SJSA1 (cell line): ENCODE measurements around the gene DEPDC1B. TPM values are rescaled to one million over a fixed set of nuclear protein-coding genes. Genes with fewer than 3 reads are reported as not detected.
"Not testable (repeated sequence)": the region's sequence is repeated elsewhere in the genome, so short reads cannot be mapped to it uniquely, and the experiment has no call there.

Source experiments
- DNase-seq, 2 experiments: peaks; one replicate each; pipeline ENCODE4 v3.0.0-alpha.2; 2015 to 2020; ENCODE audit warnings: low spot score in 2 of 2, low read depth in 1 of 2
- H3K27ac ChIP-seq: fragments of 250-450 bp; sonication (Bioruptor Pico); 2 replicates; pipeline ENCODE4 v1.5.1; 2020; ENCODE audit warnings: mild to moderate bottlenecking, moderate library complexity
- H3K27me3 ChIP-seq: fragments of 250-450 bp; sonication (Bioruptor Pico); replicated peaks from 2 replicates; pipeline ENCODE4 v1.5.1; 2020; ENCODE audit warnings: mild to moderate bottlenecking, moderate library complexity
- H3K36me3 ChIP-seq: fragments of 250-450 bp; sonication (Bioruptor Pico); 2 replicates; pipeline ENCODE4 v1.5.1; 2020; ENCODE audit warnings: mild to moderate bottlenecking
- H3K4me1 ChIP-seq: fragments of 250-450 bp; sonication (Bioruptor Pico); replicated peaks from 2 replicates; pipeline ENCODE4 v1.6.1; 2021; ENCODE audit warnings: mild to moderate bottlenecking
- H3K4me3 ChIP-seq: fragments of 250-450 bp; sonication (Bioruptor Pico); 2 replicates; pipeline ENCODE4 v1.5.1; 2020; ENCODE audit warnings: mild to moderate bottlenecking
- H3K9me3 ChIP-seq: fragments of 250-450 bp; sonication (Bioruptor Pico); replicated peaks from 2 replicates; pipeline ENCODE4 v1.5.1; 2020; ENCODE audit warnings: mild to moderate bottlenecking
- total RNA-seq: library from RNA; depleted of rRNA; stranded (reverse); fragments of >200 nt; shearing (Covaris generic); gene quantifications from 2 replicates; pipeline ENCODE4 v1.2.3, GENCODE V29; 2014; rRNA removed

Gene DEPDC1B
- total RNA-seq, 1 experiment from 2014 or later, result 20.8 TPM

GRCh38 chr5:60578315-60578714 lies 121.7 kb downstream of the DEPDC1B start:
- H3K9me3 ChIP-seq, result no peaks in the 10 kb centered on the region
- no peak overlapping the region for H3K4me3 ChIP-seq
- H3K27me3 ChIP-seq, result no peaks in the 10 kb centered on the region
- DNase-seq, result no peak
- no peak overlapping the region for H3K27ac ChIP-seq
- H3K4me1 ChIP-seq, result no peaks in the 10 kb centered on the region
- no peaks in the 10 kb centered on the region for H3K36me3 ChIP-seq

- Histone ChIP-seq H3K9me3 (no peaks in the 10 kb centered on the region), H3K4me1 (no peaks in the 10 kb centered on the region), H3K27me3 (no peaks in the 10 kb centered on the region), H3K4me3 (no peak overlapping the region), H3K27ac (no peak overlapping the region), H3K36me3 (no peaks in the 10 kb centered on the region)
- no peak for DNase-seq
These were observed 122.8 kb downstream of the DEPDC1B start for GRCh38 chr5:60577116-60577515.

GRCh38 chr5:60576425-60576824 lies 123.5 kb downstream of the DEPDC1B start:
- H3K4me1 ChIP-seq, result no peaks in the 10 kb centered on the region

GRCh38 chr5:60568646-60569045 lies 131.3 kb downstream of the DEPDC1B start:
- no peak overlapping the region for H3K4me3 ChIP-seq
- no peaks in the 10 kb centered on the region for H3K4me1 ChIP-seq
- H3K27me3 ChIP-seq, result no peaks in the 10 kb centered on the region
- no peak for DNase-seq
- no peaks in the 10 kb centered on the region for H3K36me3 ChIP-seq
- no peaks in the 10 kb centered on the region for H3K9me3 ChIP-seq
- H3K27ac ChIP-seq, result no peak overlapping the region

More at GRCh38 chr5:60576425-60576824, 123.5 kb downstream of the DEPDC1B start:
- no peaks in the 10 kb centered on the region for H3K27me3 ChIP-seq
- no peak overlapping the region for H3K27ac ChIP-seq
- no peak for DNase-seq
- H3K4me3 ChIP-seq, result no peak overlapping the region
- H3K36me3 ChIP-seq, result no peaks in the 10 kb centered on the region
- no peaks in the 10 kb centered on the region for H3K9me3 ChIP-seq

- no peaks in the 10 kb centered on the region for H3K36me3 ChIP-seq
- no peaks in the 10 kb centered on the region for H3K27me3 ChIP-seq
- no peak for DNase-seq
- no peak overlapping the region for H3K4me3 ChIP-seq
- no peaks in the 10 kb centered on the region for H3K4me1 ChIP-seq
- no peak overlapping the region for H3K27ac ChIP-seq
- no peaks in the 10 kb centered on the region for H3K9me3 ChIP-seq
These were observed 136.2 kb downstream of the DEPDC1B start for GRCh38 chr5:60563696-60564324.

GRCh38 chr5:60553291-60553690 lies 146.7 kb downstream of the DEPDC1B start:
- H3K4me3 ChIP-seq, H3K36me3 ChIP-seq, DNase-seq, H3K27me3 ChIP-seq, H3K4me1 ChIP-seq, H3K27ac ChIP-seq, H3K9me3 ChIP-seq: not testable (repeated sequence)

- DNase-seq, result no peak
- Histone ChIP-seq H3K4me3 (no peak overlapping the region), H3K4me1 (no peaks in the 10 kb centered on the region), H3K27ac (no peak overlapping the region), H3K9me3 (no peaks in the 10 kb centered on the region), H3K27me3 (no peaks in the 10 kb centered on the region), H3K36me3 (no peaks in the 10 kb centered on the region)
These were observed 148.1 kb downstream of the DEPDC1B start for GRCh38 chr5:60551829-60552228.

- no peak for DNase-seq
- no peak overlapping the region for H3K27ac ChIP-seq
These were observed 148.7 kb downstream of the DEPDC1B start for GRCh38 chr5:60551250-60551649.

GRCh38 chr5:60550311-60550710 lies 149.7 kb downstream of the DEPDC1B start:
- H3K4me3 ChIP-seq, result no peak overlapping the region

More at GRCh38 chr5:60551250-60551649, 148.7 kb downstream of the DEPDC1B start:
- Histone ChIP-seq H3K36me3 (no peaks in the 10 kb centered on the region), H3K9me3 (no peaks in the 10 kb centered on the region), H3K4me3 (no peak overlapping the region), H3K27me3 (no peaks in the 10 kb centered on the region), H3K4me1 (no peaks in the 10 kb centered on the region)

GRCh38 chr5:60549841-60550240 lies 150.1 kb downstream of the DEPDC1B start:
- H3K4me3 ChIP-seq, result no peak overlapping the region
- H3K36me3 ChIP-seq, result no peaks in the 10 kb centered on the region
- no peak for DNase-seq
- no peaks in the 10 kb centered on the region for H3K9me3 ChIP-seq
- H3K27ac ChIP-seq, result no peak overlapping the region
- H3K27me3 ChIP-seq, result no peaks in the 10 kb centered on the region
- H3K4me1 ChIP-seq, result no peaks in the 10 kb centered on the region

More at GRCh38 chr5:60550311-60550710, 149.7 kb downstream of the DEPDC1B start:
- H3K4me1 ChIP-seq, result no peaks in the 10 kb centered on the region
- no peak for DNase-seq
- H3K27me3 ChIP-seq, result no peaks in the 10 kb centered on the region
- H3K36me3 ChIP-seq, result no peaks in the 10 kb centered on the region
- no peak overlapping the region for H3K27ac ChIP-seq
- no peaks in the 10 kb centered on the region for H3K9me3 ChIP-seq

Other genes with a start within 250 kb of the DEPDC1B start
- gene ELOVL7, start 144.1 kb upstream of the DEPDC1B start, total RNA-seq, result 0.05 TPM in 1 of 2 replicates, not detected in the other
- gene ERCC8, start 244.9 kb upstream of the DEPDC1B start, total RNA-seq, result 18.6 and 41.3 TPM in 2 replicates
- 45.2 and 66.8 TPM in 2 replicates for gene NDUFAF2, start 245.0 kb upstream of the DEPDC1B start, total RNA-seq